ENCODE measurements around the gene UGT2A1. TPM values are rescaled to one million over a fixed set of nuclear protein-coding genes. Genes with fewer than 3 reads are reported as not detected.

UGT2A1 gene
- total RNA-seq, 1 experiment from 2014 or later: not detected

- no peak for DNase-seq (ENCODE audit: low read depth, low spot score)
- ChIA-PET POLR2A (no interaction called here), CTCF (no interaction called here), RAD21 (ENCODE audit: low non-redundant PET in 1 of 2, low total read pairs in 2 of 2, uncharacterized antibody in 2 of 2, unreplicated experiment in 2 of 2) (no interaction called here)
- no peak for TF ChIP-seq ELF1 (IDR thresholded peaks at IDR 0.05; ENCODE audit: borderline replicate concordance, low read depth)
- TF ChIP-seq ATF3 (IDR thresholded peaks at IDR 0.05): no peak
- TF ChIP-seq SP1 (IDR thresholded peaks at IDR 0.05; ENCODE audit: low read depth): no peak
- no peak for TF ChIP-seq CTCF (IDR thresholded peaks at IDR 0.05 in 2 of 3, conservative IDR thresholded peaks at IDR 0.05 in 1 of 3; ENCODE audit: borderline replicate concordance in 1 of 3, insufficient read depth in 1 of 3, low read depth in 2 of 3, low read length in 2 of 3)
- TF ChIP-seq EZH2 (IDR thresholded peaks at IDR 0.05): no peak
- TF ChIP-seq MAX (IDR thresholded peaks at IDR 0.05): no peak
- no peak for TF ChIP-seq POLR2AphosphoS5 (IDR thresholded peaks at IDR 0.05; ENCODE audit: low read depth, low read length)
- TF ChIP-seq ZNF274 (IDR thresholded peaks at IDR 0.05; ENCODE audit: low read depth, low read length): no peak
- TF ChIP-seq EZH2phosphoT487 (IDR thresholded peaks at IDR 0.05; ENCODE audit: borderline replicate concordance): no peak
- no peak for TF ChIP-seq SIN3A (IDR thresholded peaks at IDR 0.05; ENCODE audit: low read depth)
- no peak for TF ChIP-seq CEBPB (IDR thresholded peaks at IDR 0.05; ENCODE audit: low read depth)
- no peak for TF ChIP-seq JUND (IDR thresholded peaks at IDR 0.05)
- TF ChIP-seq SRF (IDR thresholded peaks at IDR 0.05; ENCODE audit: low read depth): no peak
- no peak for TF ChIP-seq REST (IDR thresholded peaks at IDR 0.05; ENCODE audit: low read depth)
- no peak for TF ChIP-seq YY1 (IDR thresholded peaks at IDR 0.05; ENCODE audit: extremely low read depth, insufficient replicate concordance, low read depth, low read length)
- no peaks in the 10 kb centered on the region for H3K4me1 ChIP-seq (ENCODE audit: control insufficient read depth in 1 of 2, insufficient read depth in 2 of 2, low read length in 2 of 2)
- H3K9me2 ChIP-seq (ENCODE audit: insufficient read depth): no peaks in the 10 kb centered on the region
- intact Hi-C loops (cut with micrococcal nuclease): no loop called here
- no peak overlapping the region for H3K9ac ChIP-seq (ENCODE audit: low read length)
- H3K27me3 ChIP-seq (ENCODE audit: insufficient read depth, low read length): no peaks in the 10 kb centered on the region
- no peaks in the 10 kb centered on the region for H3K36me3 ChIP-seq (ENCODE audit: control insufficient read depth in 1 of 2, insufficient read depth in 2 of 2, low read length in 2 of 2)
- H3K4me2 ChIP-seq (ENCODE audit: low read length): no peak overlapping the region
- H3K27ac ChIP-seq (ENCODE audit: low read depth, low read length): no peak overlapping the region
- no TSS peak for BruUV-seq (replicated peaks)
- ATAC-seq: no peak
- no peaks in the 10 kb centered on the region for H4K20me1 ChIP-seq (ENCODE audit: insufficient read depth)
- H2AFZ ChIP-seq (ENCODE audit: low read depth, low read length, poor library complexity, severe bottlenecking): no peak overlapping the region
- H3K9me3 ChIP-seq (ENCODE audit: control insufficient read depth in 1 of 2, insufficient read depth in 1 of 2, low read depth in 1 of 2, low read length in 2 of 2): no peaks in the 10 kb centered on the region
- no peaks in the 10 kb centered on the region for H3K79me2 ChIP-seq (ENCODE audit: insufficient read depth, low read length)
- no peak overlapping the region for H3K4me3 ChIP-seq (replicated peaks in 1 of 2; ENCODE audit: low read depth in 1 of 2, low read length in 2 of 2)
Measured at GRCh38 chr4:69546134-69546765, 106.8 kb downstream of the UGT2A1 start.

Measured in HCT116 (cell line).